Ishikawa (cell line): ENCODE results near the gene OR2S2.

ENCODE experiments used
- CEBPB ChIP-seq: IDR thresholded peaks from 2 replicates; pipeline ENCODE4 v1.6.1; 2012
- EGR1 ChIP-seq: IDR thresholded peaks from 2 replicates; pipeline ENCODE4 v1.6.1; 2012
- NFIC ChIP-seq: IDR thresholded peaks from 2 replicates; pipeline ENCODE4 v1.6.1; 2012
- RAD21 ChIP-seq: IDR thresholded peaks from 2 replicates; pipeline ENCODE4 v1.6.1; 2012; ENCODE audit warnings: low read depth
- TEAD4 ChIP-seq: IDR thresholded peaks from 2 replicates; pipeline ENCODE4 v1.6.1; 2012
- USF1 ChIP-seq: IDR thresholded peaks from 2 replicates; pipeline ENCODE4 v1.6.1; 2012
- TF ChIP-seq, protein P1 (sequence below): IDR thresholded peaks from 2 replicates; pipeline ENCODE4 v1.6.1; 2012; ENCODE audit warnings: low read depth, mild to moderate bottlenecking

- TF ChIP-seq EGR1 (no peak), RAD21 (no peak), TEAD4 (no peak), NFIC (no peak), CEBPB (no peak), USF1 (no peak)
- TF ChIP-seq, protein P1, sequence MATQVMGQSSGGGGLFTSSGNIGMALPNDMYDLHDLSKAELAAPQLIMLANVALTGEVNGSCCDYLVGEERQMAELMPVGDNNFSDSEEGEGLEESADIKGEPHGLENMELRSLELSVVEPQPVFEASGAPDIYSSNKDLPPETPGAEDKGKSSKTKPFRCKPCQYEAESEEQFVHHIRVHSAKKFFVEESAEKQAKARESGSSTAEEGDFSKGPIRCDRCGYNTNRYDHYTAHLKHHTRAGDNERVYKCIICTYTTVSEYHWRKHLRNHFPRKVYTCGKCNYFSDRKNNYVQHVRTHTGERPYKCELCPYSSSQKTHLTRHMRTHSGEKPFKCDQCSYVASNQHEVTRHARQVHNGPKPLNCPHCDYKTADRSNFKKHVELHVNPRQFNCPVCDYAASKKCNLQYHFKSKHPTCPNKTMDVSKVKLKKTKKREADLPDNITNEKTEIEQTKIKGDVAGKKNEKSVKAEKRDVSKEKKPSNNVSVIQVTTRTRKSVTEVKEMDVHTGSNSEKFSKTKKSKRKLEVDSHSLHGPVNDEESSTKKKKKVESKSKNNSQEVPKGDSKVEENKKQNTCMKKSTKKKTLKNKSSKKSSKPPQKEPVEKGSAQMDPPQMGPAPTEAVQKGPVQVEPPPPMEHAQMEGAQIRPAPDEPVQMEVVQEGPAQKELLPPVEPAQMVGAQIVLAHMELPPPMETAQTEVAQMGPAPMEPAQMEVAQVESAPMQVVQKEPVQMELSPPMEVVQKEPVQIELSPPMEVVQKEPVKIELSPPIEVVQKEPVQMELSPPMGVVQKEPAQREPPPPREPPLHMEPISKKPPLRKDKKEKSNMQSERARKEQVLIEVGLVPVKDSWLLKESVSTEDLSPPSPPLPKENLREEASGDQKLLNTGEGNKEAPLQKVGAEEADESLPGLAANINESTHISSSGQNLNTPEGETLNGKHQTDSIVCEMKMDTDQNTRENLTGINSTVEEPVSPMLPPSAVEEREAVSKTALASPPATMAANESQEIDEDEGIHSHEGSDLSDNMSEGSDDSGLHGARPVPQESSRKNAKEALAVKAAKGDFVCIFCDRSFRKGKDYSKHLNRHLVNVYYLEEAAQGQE = no peak
These were observed 6.2 kb downstream of the OR2S2 start for GRCh38 chr9:35951736-35952135.
